ENCODE measurements around the gene USP34.
"Not testable (repeated sequence)": the region's sequence is repeated elsewhere in the genome, so short reads cannot be mapped to it uniquely, and the experiment has no call there.

Gene USP34

GRCh38 chr2:61249521-61250071 lies 221.3 kb downstream of the USP34 start:
- no peak for DNase-seq (ENCODE audit: low read depth in 2 of 2)

DNA sequence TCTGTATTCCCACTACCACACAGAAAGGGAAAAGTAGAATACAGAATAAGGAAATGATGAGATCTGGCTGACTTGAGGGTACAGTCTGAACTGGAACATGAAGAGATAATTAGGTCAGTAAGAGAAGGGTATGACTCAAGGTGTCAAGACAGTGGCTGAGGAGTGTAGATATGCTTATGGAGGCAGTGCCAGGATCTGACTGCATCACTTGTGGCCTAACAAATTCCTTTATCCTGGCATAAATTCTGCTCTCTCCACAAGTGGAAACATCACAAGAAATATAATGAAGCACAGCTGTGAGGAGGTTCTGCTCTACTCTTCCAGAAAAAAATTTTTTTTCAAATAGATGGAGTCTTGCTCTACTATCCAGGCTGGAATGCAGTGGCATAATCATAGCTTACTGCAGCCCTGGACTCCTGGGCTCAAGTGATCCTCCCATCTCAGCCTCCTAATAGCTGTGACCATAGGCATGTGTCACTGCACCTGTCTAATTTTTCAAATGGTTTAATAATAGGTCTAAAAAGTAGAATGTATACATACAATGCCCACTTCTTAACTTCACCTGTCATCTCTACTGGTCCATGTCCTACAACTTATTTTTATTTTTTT lies 223.6 kb downstream of the USP34 start:
- DNase-seq (ENCODE audit: low read depth in 2 of 2): no peak

- DNase-seq (ENCODE audit: low read depth in 2 of 2): no peak
Observed at GRCh38 chr2:61244694-61245093, 226.2 kb downstream of the USP34 start.

- no peak for DNase-seq (ENCODE audit: low read depth in 2 of 2)
Observed at GRCh38 chr2:61241266-61241665, 229.6 kb downstream of the USP34 start.

DNA sequence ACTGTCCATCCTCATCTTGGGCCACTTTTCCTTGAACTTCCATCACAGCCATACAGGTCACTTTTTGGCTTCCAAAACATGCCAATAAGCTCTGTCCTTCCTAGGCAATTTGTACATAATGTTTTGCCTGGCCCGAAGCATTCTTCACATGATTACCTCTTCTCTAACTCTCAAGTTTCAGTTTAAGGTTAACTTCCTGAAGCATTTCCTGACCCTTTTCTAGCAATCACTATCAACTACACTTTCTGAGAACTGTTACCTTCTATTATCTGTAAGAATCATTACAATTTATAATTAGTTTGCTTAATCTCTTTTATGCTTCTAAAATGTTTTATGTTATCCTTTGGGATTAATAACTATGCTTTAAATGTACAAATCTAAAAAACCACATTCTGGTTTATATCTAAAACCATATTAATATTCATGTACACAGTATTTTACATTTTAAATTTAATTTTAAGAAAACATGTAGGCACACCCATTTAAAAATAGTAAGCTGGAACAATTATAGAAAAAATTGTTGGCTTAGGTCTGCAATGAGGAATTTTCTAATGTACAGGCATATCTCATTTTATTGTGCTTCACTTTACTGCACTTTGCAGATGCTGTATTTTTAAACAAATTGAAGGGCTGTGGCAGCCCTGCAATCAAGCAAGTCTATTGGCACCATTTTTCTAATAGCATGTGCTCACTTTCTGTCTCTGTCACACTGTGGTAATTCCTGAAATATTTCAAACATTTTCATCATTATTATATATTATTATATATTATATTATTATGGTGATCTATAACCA lies 232.5 kb downstream of the USP34 start:
- DNase-seq (ENCODE audit: low read depth in 2 of 2): no peak

GRCh38 chr2:61235716-61236115 lies 235.2 kb downstream of the USP34 start:
- DNase-seq (ENCODE audit: low read depth in 2 of 2): no peak

GRCh38 chr2:61233581-61233980 lies 237.3 kb downstream of the USP34 start:
- no peak for DNase-seq (ENCODE audit: low read depth in 2 of 2)

GRCh38 chr2:61229936-61230335 lies 241.0 kb downstream of the USP34 start:
- no peak for DNase-seq (ENCODE audit: low read depth in 2 of 2)

DNA sequence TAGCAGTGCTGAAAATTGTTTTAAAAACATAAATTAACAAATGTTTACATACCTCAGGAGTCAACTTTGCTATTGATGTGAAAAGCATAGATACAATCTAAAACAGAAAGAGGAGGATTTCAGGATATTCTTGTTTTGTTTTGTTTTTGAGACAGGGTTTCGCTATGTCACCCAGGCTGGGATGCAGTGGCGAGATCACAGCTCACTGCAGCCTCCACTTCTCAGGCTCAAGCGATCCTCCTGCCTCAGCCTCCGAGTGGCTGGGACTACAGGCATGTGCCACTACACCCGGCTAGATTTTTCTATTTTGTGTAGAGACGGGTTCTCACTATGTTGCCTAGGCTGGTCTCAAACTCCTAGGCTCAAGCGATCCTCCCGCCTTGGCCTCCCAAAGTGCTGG lies 248.3 kb downstream of the USP34 start:
- no peak for DNase-seq (ENCODE audit: low read depth in 2 of 2)

DNA sequence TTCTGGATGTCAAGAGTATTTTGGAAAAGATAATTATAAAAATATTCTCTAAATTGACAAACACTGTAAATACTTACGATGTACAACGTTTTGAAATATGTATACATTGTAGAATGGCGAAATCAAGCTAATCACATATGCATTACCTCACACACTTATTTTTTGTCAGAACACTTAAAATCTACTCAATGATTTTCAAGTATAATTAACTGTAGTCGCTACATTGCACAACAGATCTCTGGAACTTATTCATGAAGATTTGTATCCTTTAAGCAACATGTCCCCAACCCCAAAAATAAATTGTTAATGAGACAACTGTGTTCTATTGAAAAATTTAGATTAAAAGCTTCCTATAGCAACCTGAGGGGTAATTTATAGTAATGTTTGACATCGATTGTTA lies 249.1 kb downstream of the USP34 start:
- DNase-seq (ENCODE audit: low read depth in 2 of 2): no peak

DNA sequence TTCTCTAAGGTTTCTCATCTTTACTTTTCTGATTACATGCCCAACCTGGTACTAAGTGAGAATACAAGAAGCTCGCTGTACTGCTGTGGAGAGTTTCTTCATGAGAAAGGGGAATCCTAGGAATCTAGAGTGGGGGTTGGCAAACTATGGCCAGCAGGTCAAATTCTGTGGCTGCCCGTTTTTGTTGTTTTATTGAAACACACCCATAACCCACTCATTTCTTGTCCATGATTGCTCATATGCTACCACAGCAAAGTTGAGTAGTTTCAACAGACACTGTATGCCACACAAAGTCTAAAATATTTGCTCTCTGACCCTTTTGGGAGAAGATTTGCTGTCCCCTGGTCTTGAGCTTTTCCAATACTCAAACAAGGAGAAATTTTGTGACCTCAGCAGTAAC lies 250.1 kb downstream of the USP34 start:
- no peak for DNase-seq (ENCODE audit: low read depth in 2 of 2)

GRCh38 chr2:61218817-61219170 lies 252.1 kb downstream of the USP34 start:
- no peak for DNase-seq (ENCODE audit: low read depth in 2 of 2)

- no peak for DNase-seq (ENCODE audit: low read depth in 2 of 2)
Observed at GRCh38 chr2:61218076-61218816, 252.6 kb downstream of the USP34 start.

GRCh38 chr2:61214171-61214570 lies 256.7 kb downstream of the USP34 start:
- no peak for DNase-seq (ENCODE audit: low read depth in 2 of 2)

- DNase-seq (ENCODE audit: low read depth in 2 of 2): no peak
Observed at GRCh38 chr2:61210332-61210981, 260.4 kb downstream of the USP34 start.

GRCh38 chr2:61205132-61205531 lies 265.8 kb downstream of the USP34 start:
- DNase-seq (ENCODE audit: low read depth in 2 of 2): no peak

DNA sequence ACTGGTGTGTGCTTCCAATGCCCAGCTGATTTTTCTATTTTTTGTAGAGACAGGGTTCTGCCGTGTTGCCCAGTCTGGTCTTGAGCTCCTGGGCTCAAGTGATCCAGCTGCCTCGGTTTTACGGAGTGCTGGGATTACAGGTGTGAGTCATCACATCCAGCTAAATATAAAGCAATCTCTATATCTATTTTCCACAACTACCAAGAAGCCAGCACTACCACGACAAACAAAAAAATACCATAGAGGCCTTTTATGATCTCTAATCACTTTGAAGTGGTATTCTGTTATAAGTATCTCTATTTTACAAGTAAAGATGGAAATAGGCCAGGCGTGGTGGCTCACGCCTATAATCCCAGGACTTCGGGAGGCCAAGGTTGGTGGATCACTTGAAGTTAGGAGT lies 274.2 kb downstream of the USP34 start:
- no peak for DNase-seq (ENCODE audit: low read depth in 2 of 2)

DNA sequence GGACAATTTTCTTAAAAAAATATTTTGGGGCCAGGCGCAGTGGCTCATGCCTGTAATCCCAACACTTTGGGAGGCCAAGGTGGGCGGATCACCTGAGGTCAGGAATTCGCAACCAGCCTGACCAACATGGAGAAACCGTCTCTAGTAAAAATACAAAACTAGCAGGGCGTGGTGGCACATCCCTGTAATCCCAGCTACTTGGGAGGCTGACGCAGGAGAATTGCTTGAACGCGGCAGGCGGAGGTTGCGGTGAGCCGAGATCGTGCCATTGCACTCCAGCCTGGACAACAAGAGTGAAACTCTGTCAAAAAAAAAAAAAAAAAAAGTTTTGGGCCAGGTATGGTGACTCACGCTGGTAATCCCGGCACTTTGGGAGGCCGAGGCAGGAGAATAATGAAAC lies 276.2 kb downstream of the USP34 start:
- DNase-seq (ENCODE audit: low read depth in 2 of 2): not testable (repeated sequence)

DNA sequence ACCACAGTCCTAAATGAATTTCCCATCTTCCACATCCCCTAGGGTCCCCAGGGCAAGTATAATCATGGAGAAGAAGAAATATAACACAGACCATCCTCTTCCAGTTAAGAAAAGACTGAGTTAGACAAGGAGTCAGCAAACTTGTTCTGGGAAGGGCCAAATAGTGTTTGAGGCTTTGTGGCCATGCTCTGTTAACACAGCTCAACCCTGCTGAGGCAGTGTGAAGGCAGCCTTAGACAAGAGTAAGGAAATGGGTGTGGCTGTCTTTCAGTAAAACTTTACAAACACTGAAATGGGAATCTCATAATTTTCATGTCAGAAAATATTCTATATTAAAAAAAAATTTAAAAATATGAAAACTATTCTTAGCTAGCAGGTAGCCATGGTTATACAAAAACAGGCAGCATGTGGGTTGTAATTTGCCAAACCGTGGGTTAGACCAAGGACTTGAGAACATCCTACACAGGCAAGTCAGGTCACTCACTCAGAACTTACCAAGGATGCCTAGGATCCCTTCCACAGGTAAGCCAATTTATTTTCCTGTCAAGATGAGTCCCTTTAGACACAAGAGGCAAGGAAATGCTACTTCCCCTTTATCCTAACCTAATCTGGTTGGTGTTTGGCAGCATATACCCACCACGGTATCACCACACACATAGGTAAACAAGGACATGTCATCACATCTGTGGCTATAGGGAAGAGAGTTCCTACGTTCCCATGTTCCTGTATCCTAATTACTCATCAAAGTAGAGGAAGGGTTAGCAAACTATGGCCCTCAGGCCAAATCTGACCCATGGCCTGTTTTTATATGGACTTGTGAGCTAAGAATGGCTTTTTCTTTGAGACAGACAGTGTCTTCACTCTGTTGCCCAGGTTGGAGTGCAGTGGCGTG lies 277.0 kb downstream of the USP34 start:
- DNase-seq (ENCODE audit: low read depth in 2 of 2): no peak

GRCh38 chr2:61187085-61187484 lies 283.8 kb downstream of the USP34 start:
- DNase-seq (ENCODE audit: low read depth in 2 of 2): no peak

DNA sequence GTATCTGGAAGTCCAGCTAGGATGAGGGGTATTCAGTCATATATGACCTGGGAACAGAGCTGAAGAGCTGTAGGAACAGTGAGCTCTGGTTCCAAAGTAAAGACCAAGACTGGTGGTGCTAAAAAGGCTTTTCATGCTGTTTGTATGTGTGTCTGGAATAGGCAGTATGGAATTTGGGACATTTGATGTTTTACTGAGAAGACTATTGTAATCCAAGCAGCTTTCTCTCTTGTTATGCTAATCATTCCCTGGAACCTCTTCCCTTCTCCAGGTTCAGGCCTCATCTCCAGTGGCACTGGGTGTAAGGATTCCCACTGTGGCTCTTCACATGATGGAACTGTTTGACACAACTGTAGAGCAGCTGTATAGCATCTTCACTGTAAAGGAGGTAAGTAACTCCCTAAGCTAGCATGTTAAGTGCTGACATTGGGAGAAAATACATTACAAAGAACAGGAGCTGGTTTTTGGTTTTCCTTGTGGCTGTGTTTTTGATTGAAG lies 285.6 kb downstream of the USP34 start:
- no peak for DNase-seq (ENCODE audit: low read depth in 2 of 2)

All from stimulated activated CD4-positive, alpha-beta T cell treated with anti-CD3 and anti-CD28 coated beads, Interleukin-1b, Interleukin-23, amount 100 ng/mL, for 1 hour (primary cell).